Left hindlimb (tissue), 1 donor: Measurements from ENCODE around the gene PPM1M.

ENCODE experiments used
- DNase-seq: peaks from one replicate; pipeline ENCODE4 v3.0.0-alpha.2; 2018

Gene PPM1M

GRCh38 chr3:52245322-52246263 is at the start of gene PPM1M:
Gene PPM1M (plus strand): TSS chr3:52245759. CDS start chr3:52245825, 66 bp downstream.
- peak; percentile 62 for DNase-seq

GRCh38 chr3:52195823-52196331 is 49.7 kb upstream of the PPM1M start:
- no peak for DNase-seq

- no peak for DNase-seq
These were observed 48.6 kb upstream of the PPM1M start for GRCh38 chr3:52196977-52197376.

GRCh38 chr3:52197499-52197841 is 48.1 kb upstream of the PPM1M start:
- DNase-seq = no peak

GRCh38 chr3:52197842-52198625 is 47.5 kb upstream of the PPM1M start, which contains the start of gene ALAS1:
Gene ALAS1 (plus strand): TSS chr3:52198160. CDS start chr3:52199242, 1,082 bp downstream.
- DNase-seq = peak; percentile 93

GRCh38 chr3:52198643-52199608 is 46.6 kb upstream of the PPM1M start:
- DNase-seq = no peak

- no peak for DNase-seq
These were observed 44.4 kb upstream of the PPM1M start for GRCh38 chr3:52200981-52201679.

GRCh38 chr3:52202384-52203077 is 43.0 kb upstream of the PPM1M start:
- no peak for DNase-seq

- DNase-seq = no peak
These were observed 41.9 kb upstream of the PPM1M start for GRCh38 chr3:52203701-52204100.

- no peak for DNase-seq
These were observed 41.1 kb upstream of the PPM1M start for GRCh38 chr3:52204337-52205073.

- no peak for DNase-seq
These were observed 39.7 kb upstream of the PPM1M start for GRCh38 chr3:52205727-52206372.

GRCh38 chr3:52208556-52208955 is 37.0 kb upstream of the PPM1M start:
- DNase-seq = no peak

- DNase-seq = no peak
These were observed 35.5 kb upstream of the PPM1M start for GRCh38 chr3:52210037-52210436.

GRCh38 chr3:52210550-52211046 is 35.0 kb upstream of the PPM1M start:
- no peak for DNase-seq

GRCh38 chr3:52211268-52211891 is 34.2 kb upstream of the PPM1M start:
- DNase-seq = no peak

GRCh38 chr3:52213005-52213404 is 32.6 kb upstream of the PPM1M start:
- no peak for DNase-seq

GRCh38 chr3:52213901-52214300 is 31.7 kb upstream of the PPM1M start:
- DNase-seq = no peak

- no peak for DNase-seq
These were observed 30.2 kb upstream of the PPM1M start for GRCh38 chr3:52215351-52215750.
